ENCODE data around the gene ERN1. TPM values are rescaled to one million over a fixed set of nuclear protein-coding genes. Genes with fewer than 3 reads are reported as not detected.

Gene ERN1
- total and polyA plus RNA-seq, 2 donors (not counting 3 experiments of a cell fraction or from before 2014, with no cell fraction given): 9.1 to 21.5 TPM

- FAIRE-seq: peak; percentile 91
- ChIA-PET POLR2A (interaction anchor here (1.2 to 3.3 kb wide), 2 partner anchors 25 to 27 kb away, joined by 7 to 13 read pairs; no protein-coding TSS in a partner anchor), CTCF (interaction anchor here (0.7 to 3.3 kb wide), 13 partner anchors 20 to 253 kb away, joined by 3 to 26 read pairs (median 5); no protein-coding TSS in a partner anchor)
- Histone ChIP-seq H4K20me1 (replicated peaks; ENCODE audit: control insufficient read depth, extremely low read depth, insufficient read depth, low read length) (no peaks in the 10 kb centered on the region), H3K27ac (ENCODE audit: insufficient read depth, low read depth, low read length) (peak overlapping the region; percentile 84), H2AFZ (ENCODE audit: low read depth, low read length) (no peak overlapping the region), H3K27me3 (ENCODE audit: control insufficient read depth in 2 of 2, insufficient read depth in 2 of 2, low read length in 2 of 2) (no peaks in the 10 kb centered on the region), H3K4me2 (ENCODE audit: insufficient read depth, low read length) (peak overlapping the region; percentile 20), H3K9me3 (replicated peaks; ENCODE audit: control insufficient read depth, insufficient read depth, low read length) (no peaks in the 10 kb centered on the region), H3K36me3 (ENCODE audit: control insufficient read depth in 2 of 2, extremely low read depth in 1 of 2, insufficient read depth in 2 of 2, low read length in 2 of 2) (peaks cover 0 to 4% of the 10 kb centered on the region in 2 experiments), H3K9me1 (replicated peaks; ENCODE audit: control insufficient read depth, extremely low read depth, insufficient read depth, low read length) (no peaks in the 10 kb centered on the region), H3K79me2 (ENCODE audit: control insufficient read depth, insufficient read depth, low read length) (no peaks in the 10 kb centered on the region), H3K9ac (replicated peaks; ENCODE audit: extremely low read depth, insufficient read depth, low read length) (no peak overlapping the region), H3K4me1 (ENCODE audit: control insufficient read depth, extremely low read depth, insufficient read depth, low read length) (peaks cover 37% of the 10 kb centered on the region), H3K4me3 (replicated peaks in 1 of 3; ENCODE audit: insufficient read depth in 1 of 3, low read depth in 1 of 3, low read length in 3 of 3) (no peak overlapping the region)
- dilution Hi-C loops (cut with MboI; ENCODE audit: extremely low pct_ligation_motif_present, low sequenced_read_pairs): no loop called here
- TF ChIP-seq CTCF (IDR thresholded peaks at IDR 0.05; ENCODE audit: extremely low read depth in 1 of 2, insufficient read depth in 1 of 2, low read depth in 1 of 2, low read length in 2 of 2) (peak; percentile 45 to 56), MYC (IDR thresholded peaks at IDR 0.05; ENCODE audit: low read depth, low read length) (no peak), JUN (IDR thresholded peaks at IDR 0.05; ENCODE audit: borderline replicate concordance, insufficient read depth, insufficient read length, low read depth) (peak; percentile 78), FOS (IDR thresholded peaks at IDR 0.05; ENCODE audit: borderline replicate concordance, insufficient read depth, low read length) (peak; percentile 46), POLR2A (IDR thresholded peaks at IDR 0.05; ENCODE audit: low read depth, low read length) (peak; percentile 75), POLR2AphosphoS5 (IDR thresholded peaks at IDR 0.05; ENCODE audit: insufficient read depth, low read depth, low read length) (peak; percentile 80), GATA2 (IDR thresholded peaks at IDR 0.05; ENCODE audit: insufficient read depth, insufficient read length, low read depth, low read length) (peak; percentile 93), EZH2 (IDR thresholded peaks at IDR 0.05; ENCODE audit: borderline replicate concordance, low read depth, low read length, severe bottlenecking) (no peak)
- TF ChIP-seq, protein P1, sequence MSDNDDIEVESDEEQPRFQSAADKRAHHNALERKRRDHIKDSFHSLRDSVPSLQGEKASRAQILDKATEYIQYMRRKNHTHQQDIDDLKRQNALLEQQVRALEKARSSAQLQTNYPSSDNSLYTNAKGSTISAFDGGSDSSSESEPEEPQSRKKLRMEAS (IDR thresholded peaks at IDR 0.05; ENCODE audit: insufficient read depth, insufficient read length): no peak
- intact Hi-C loops (cut with micrococcal nuclease): loop anchor here (1.0 to 5.0 kb wide), 6 partner anchors 27 to 143 kb away; partner anchors contain the start of genes ERN1 and TEX2
- peak; percentile 94 for DNase-seq (ENCODE audit: low read depth, low spot score)
- BruUV-seq (replicated peaks): no TSS peak
These were observed 42.6 kb upstream of the ERN1 start for GRCh38 chr17:64172510-64172909.
